Thoracic aorta (tissue), 2 donors: ENCODE results near the gene SCCPDH. TPM values are rescaled to one million over a fixed set of nuclear protein-coding genes. Genes with fewer than 3 reads are reported as not detected.

Experiments
- ATAC-seq: fragments of 150-250 bp; one replicate; pipeline ENCODE4 v1.8.0; 2017; ENCODE audit warnings: low read depth; ENCODE audit not compliant: insufficient number of reproducible peaks, low FRiP score
- DNase-seq: peaks from one replicate; pipeline ENCODE4 v3.0.0-alpha.2; 2020; ENCODE audit warnings: low spot score
- H3K27ac ChIP-seq, 2 donors: fragments of 200-600 bp; sonication (generic); 1 replicate in 1 of 2; 2 replicates in 1 of 2; pipeline ENCODE4 v1.5.1; 2016; ENCODE audit warnings: mild to moderate bottlenecking in 2 of 2, moderate library complexity in 2 of 2
- H3K27me3 ChIP-seq: fragments of 200-600 bp; sonication (generic); replicated peaks from 2 replicates; pipeline ENCODE4 v1.6.0; 2016; ENCODE audit warnings: mild to moderate bottlenecking; ENCODE audit not compliant: insufficient read depth
- H3K36me3 ChIP-seq: fragments of 200-600 bp; sonication (generic); one replicate; pipeline ENCODE4 v1.5.1; 2016
- H3K4me1 ChIP-seq, 2 donors: fragments of 200-600 bp; sonication (generic); 1 replicate in 1 of 2; 2 replicates in 1 of 2; pipeline versions ENCODE4 v1.5.1 to v1.6.0; 2016; ENCODE audit warnings: low read depth in 2 of 2, mild to moderate bottlenecking in 1 of 2; ENCODE audit not compliant: control insufficient read depth in 1 of 2
- H3K4me3 ChIP-seq: fragments of 200-600 bp; sonication (generic); 2 replicates; pipeline ENCODE4 v1.5.1; 2016; ENCODE audit warnings: mild to moderate bottlenecking
- H3K9me3 ChIP-seq: fragments of 200-600 bp; sonication (generic); 2 replicates; pipeline ENCODE4 v1.5.1; 2016
- CTCF ChIP-seq: fragments of 200-600 bp; sonication (generic); IDR thresholded peaks from one replicate; pipeline ENCODE4 v1.5.1; 2019; ENCODE audit warnings: antibody characterized with exemption
- total RNA-seq, 2 donors: library from RNA; depleted of rRNA; stranded (reverse); fragments of >200 nt; gene quantifications; one replicate each; pipeline versions ENCODE4 v1.1.0 to v1.2.3, GENCODE V29; 2016

SCCPDH gene
- total RNA-seq, 2 donors from 2014 or later, result 12.8 to 14.4 TPM

GRCh38 chr1:246724731-246725095 is 504 bp downstream of the SCCPDH start:
- peak overlapping the region; percentile 44 to 58 for H3K27ac ChIP-seq
- peaks cover 5% of the 10 kb centered on the region for H3K36me3 ChIP-seq
- peaks cover 0 to 15% of the 10 kb centered on the region in 2 donors for H3K4me1 ChIP-seq
- peak overlapping the region; percentile 83 for H3K4me3 ChIP-seq
- no peak for TF ChIP-seq CTCF
- H3K27me3 ChIP-seq, result no peaks in the 10 kb centered on the region
- no peak for ATAC-seq
- DNase-seq, result no peak
- H3K9me3 ChIP-seq, result no peaks in the 10 kb centered on the region

- Histone ChIP-seq H3K4me1 (peaks cover 0 to 15% of the 10 kb centered on the region in 2 donors), H3K27me3 (no peaks in the 10 kb centered on the region), H3K9me3 (no peaks in the 10 kb centered on the region), H3K27ac (peak overlapping the region; percentile 44 to 58), H3K4me3 (peak overlapping the region; percentile 83), H3K36me3 (peaks cover 6% of the 10 kb centered on the region)
- DNase-seq, result no peak
- TF ChIP-seq CTCF, result no peak
- ATAC-seq, result no peak
Measured at GRCh38 chr1:246725191-246725590, 982 bp downstream of the SCCPDH start.

- Histone ChIP-seq H3K4me3 (no peak overlapping the region), H3K9me3 (no peaks in the 10 kb centered on the region), H3K27ac (no peak overlapping the region), H3K27me3 (no peaks in the 10 kb centered on the region), H3K4me1 (peaks cover 0 to 15% of the 10 kb centered on the region in 2 donors), H3K36me3 (peaks cover 16% of the 10 kb centered on the region)
- no peak for TF ChIP-seq CTCF
- ATAC-seq, result no peak
- DNase-seq, result no peak
Measured at GRCh38 chr1:246726255-246726679, 2.1 kb downstream of the SCCPDH start.

GRCh38 chr1:246726881-246727280 is 2.7 kb downstream of the SCCPDH start:
- DNase-seq (no peak), ATAC-seq (no peak)
- Histone ChIP-seq H3K27me3 (no peaks in the 10 kb centered on the region), H3K36me3 (peaks cover 21% of the 10 kb centered on the region), H3K4me3 (no peak overlapping the region), H3K4me1 (peaks cover 0 to 15% of the 10 kb centered on the region in 2 donors), H3K27ac (no peak overlapping the region), H3K9me3 (no peaks in the 10 kb centered on the region)
- TF ChIP-seq CTCF, result no peak

GRCh38 chr1:246727594-246727993 is 3.4 kb downstream of the SCCPDH start:
- peaks cover 0 to 15% of the 10 kb centered on the region in 2 donors for H3K4me1 ChIP-seq
- H3K4me3 ChIP-seq, result no peak overlapping the region
- TF ChIP-seq CTCF, result no peak
- H3K27me3 ChIP-seq, result no peaks in the 10 kb centered on the region
- no peak for ATAC-seq
- no peak overlapping the region for H3K27ac ChIP-seq
- DNase-seq, result no peak
- H3K9me3 ChIP-seq, result no peaks in the 10 kb centered on the region
- peaks cover 21% of the 10 kb centered on the region for H3K36me3 ChIP-seq
